Tibial nerve (tissue), 4 donors: ENCODE measurements around the gene THBS1. TPM values are rescaled to one million over a fixed set of nuclear protein-coding genes. Genes with fewer than 3 reads are reported as not detected.

Experiments used
- DNase-seq, 2 donors: peaks; one replicate each; pipeline ENCODE4 v3.0.0-alpha.2; 2019; ENCODE audit warnings: low spot score in 2 of 2
- H3K27ac ChIP-seq, 4 donors: fragments of 200-600 bp; sonication (generic) in 3 of 4; one replicate each; pipeline ENCODE4 v1.5.1; 2017 to 2019; ENCODE audit warnings: mild to moderate bottlenecking in 1 of 4
- H3K27me3 ChIP-seq, 2 donors: fragments of 200-600 bp; sonication (generic) in 1 of 2; one replicate each; pipeline versions ENCODE4 v1.5.1 to v1.6.0; 2017 to 2019
- H3K36me3 ChIP-seq, 3 donors: fragments of 200-600 bp; sonication (generic); one replicate each; pipeline ENCODE4 v1.5.1; 2018 to 2019
- H3K4me1 ChIP-seq, 4 donors: fragments of 200-600 bp; sonication (generic) in 3 of 4; one replicate each; pipeline ENCODE4 v1.5.1; 2017 to 2019
- H3K4me3 ChIP-seq, 4 donors: fragments of 200-600 bp; sonication (generic) in 3 of 4; one replicate each; pipeline ENCODE4 v1.5.1; 2017 to 2019; ENCODE audit warnings: mild to moderate bottlenecking in 1 of 4, moderate library complexity in 1 of 4
- H3K9me3 ChIP-seq, 4 donors: fragments of 200-600 bp; sonication (generic) in 3 of 4; one replicate each; pipeline ENCODE4 v1.5.1; 2017 to 2019
- EP300 ChIP-seq, 2 donors: sonication (generic); formaldehyde crosslinking; IDR thresholded peaks; one replicate each; pipeline ENCODE4 v1.6.1; 2017; ENCODE audit warnings: antibody characterized with exemption in 2 of 2, mild to moderate bottlenecking in 1 of 2
- POLR2A ChIP-seq, 2 donors: fragments of 450-650 bp; IDR thresholded peaks; one replicate each; pipeline ENCODE4 v1.6.1; 2017; ENCODE audit warnings: antibody characterized with exemption in 2 of 2, mild to moderate bottlenecking in 2 of 2, moderate library complexity in 2 of 2
- WGBS, 2 donors: methylation state at CpG; one replicate each; pipeline ENCODE4 v1.1.5; 2018; 5-methylcytosine and 5-hydroxymethylcytosine counted together
- total RNA-seq, 4 donors: library from RNA; depleted of rRNA; stranded (reverse); fragments of >200 nt; gene quantifications; one replicate each; pipeline ENCODE4 v1.1.0, GENCODE V29; 2016
- TF ChIP-seq, protein P1 (sequence below), 5 experiments: fragments of 200-600 bp in 3 of 5; fragments of 450-650 bp in 2 of 5; sonication (generic) in 3 of 5; IDR thresholded peaks; one replicate each; pipeline ENCODE4 v1.5.1; 2016 to 2019; ENCODE audit warnings: antibody characterized with exemption in 5 of 5, mild to moderate bottlenecking in 3 of 5, moderate library complexity in 2 of 5

THBS1 gene
- total RNA-seq, 4 donors from 2014 or later, result 1,850 to 2,559 (median 1,931) TPM

DNA sequence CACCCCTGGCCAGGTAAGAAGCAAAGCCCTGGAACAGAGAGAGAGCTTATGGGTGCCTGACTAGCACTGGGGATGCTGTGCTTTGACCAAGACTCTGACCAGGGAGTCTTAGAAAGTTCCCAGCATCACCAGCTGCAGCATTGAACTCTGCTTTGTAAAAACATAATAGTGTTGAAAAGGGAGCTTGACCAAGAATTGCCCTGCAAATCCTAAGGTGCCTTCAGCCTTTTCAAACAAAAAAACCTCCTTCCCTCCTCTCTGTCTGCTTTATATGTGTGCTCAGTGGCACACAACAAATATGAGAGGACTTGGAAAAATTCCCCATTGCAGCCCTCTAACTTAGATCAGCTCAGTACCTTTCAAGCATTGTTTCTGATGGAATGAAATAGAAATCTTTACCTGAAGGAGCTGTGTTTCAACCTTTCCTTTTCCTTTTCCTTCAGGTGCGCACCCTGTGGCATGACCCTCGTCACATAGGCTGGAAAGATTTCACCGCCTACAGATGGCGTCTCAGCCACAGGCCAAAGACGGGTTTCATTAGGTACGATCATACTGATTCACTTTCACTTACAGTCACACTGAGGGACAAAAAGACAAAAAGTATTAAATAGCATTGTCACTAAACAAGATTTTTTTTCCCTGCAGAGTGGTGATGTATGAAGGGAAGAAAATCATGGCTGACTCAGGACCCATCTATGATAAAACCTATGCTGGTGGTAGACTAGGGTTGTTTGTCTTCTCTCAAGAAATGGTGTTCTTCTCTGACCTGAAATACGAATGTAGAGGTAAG lies 13.0 kb downstream of the THBS1 start:
- Histone ChIP-seq H3K9me3 (no peaks in the 10 kb centered on the region), H3K4me3 (peak overlapping the region in 1 of 4 donors; percentile 1), H3K36me3 (peaks cover 0 to 77% (median 4%) of the 10 kb centered on the region in 3 donors), H3K27ac (peak overlapping the region in 2 of 4 donors; percentile 28 to 29), H3K4me1 (peaks cover 0 to 65% (median 15%) of the 10 kb centered on the region in 4 donors), H3K27me3 (no peaks in the 10 kb centered on the region)
- TF ChIP-seq, protein P1, sequence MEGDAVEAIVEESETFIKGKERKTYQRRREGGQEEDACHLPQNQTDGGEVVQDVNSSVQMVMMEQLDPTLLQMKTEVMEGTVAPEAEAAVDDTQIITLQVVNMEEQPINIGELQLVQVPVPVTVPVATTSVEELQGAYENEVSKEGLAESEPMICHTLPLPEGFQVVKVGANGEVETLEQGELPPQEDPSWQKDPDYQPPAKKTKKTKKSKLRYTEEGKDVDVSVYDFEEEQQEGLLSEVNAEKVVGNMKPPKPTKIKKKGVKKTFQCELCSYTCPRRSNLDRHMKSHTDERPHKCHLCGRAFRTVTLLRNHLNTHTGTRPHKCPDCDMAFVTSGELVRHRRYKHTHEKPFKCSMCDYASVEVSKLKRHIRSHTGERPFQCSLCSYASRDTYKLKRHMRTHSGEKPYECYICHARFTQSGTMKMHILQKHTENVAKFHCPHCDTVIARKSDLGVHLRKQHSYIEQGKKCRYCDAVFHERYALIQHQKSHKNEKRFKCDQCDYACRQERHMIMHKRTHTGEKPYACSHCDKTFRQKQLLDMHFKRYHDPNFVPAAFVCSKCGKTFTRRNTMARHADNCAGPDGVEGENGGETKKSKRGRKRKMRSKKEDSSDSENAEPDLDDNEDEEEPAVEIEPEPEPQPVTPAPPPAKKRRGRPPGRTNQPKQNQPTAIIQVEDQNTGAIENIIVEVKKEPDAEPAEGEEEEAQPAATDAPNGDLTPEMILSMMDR (IDR thresholded peaks at IDR 0.05), result no peak
- no peak for TF ChIP-seq POLR2A (IDR thresholded peaks at IDR 0.05)
- no peak for TF ChIP-seq EP300 (IDR thresholded peaks at IDR 0.05)
- DNase-seq, result no peak
- 79 to 85% methylated on average over 7 of the region's 7 CpGs for WGBS, 2 donors

- Histone ChIP-seq H3K9me3 (no peaks in the 10 kb centered on the region), H3K36me3 (peaks cover 0 to 68% (median 2%) of the 10 kb centered on the region in 3 donors), H3K27ac (peak overlapping the region in 1 of 4 donors; percentile 29), H3K4me1 (peaks cover 0 to 62% (median 14%) of the 10 kb centered on the region in 4 donors), H3K4me3 (no peak overlapping the region), H3K27me3 (no peaks in the 10 kb centered on the region)
- WGBS, 2 donors, result 65% methylated on average over 5 of the region's 5 CpGs
- DNase-seq, result no peak
- TF ChIP-seq EP300 (IDR thresholded peaks at IDR 0.05) (no peak), POLR2A (IDR thresholded peaks at IDR 0.05) (no peak)
- TF ChIP-seq, protein P1 (IDR thresholded peaks at IDR 0.05), result no peak
These were observed 13.8 kb downstream of the THBS1 start for GRCh38 chr15:39594446-39595337.

DNA sequence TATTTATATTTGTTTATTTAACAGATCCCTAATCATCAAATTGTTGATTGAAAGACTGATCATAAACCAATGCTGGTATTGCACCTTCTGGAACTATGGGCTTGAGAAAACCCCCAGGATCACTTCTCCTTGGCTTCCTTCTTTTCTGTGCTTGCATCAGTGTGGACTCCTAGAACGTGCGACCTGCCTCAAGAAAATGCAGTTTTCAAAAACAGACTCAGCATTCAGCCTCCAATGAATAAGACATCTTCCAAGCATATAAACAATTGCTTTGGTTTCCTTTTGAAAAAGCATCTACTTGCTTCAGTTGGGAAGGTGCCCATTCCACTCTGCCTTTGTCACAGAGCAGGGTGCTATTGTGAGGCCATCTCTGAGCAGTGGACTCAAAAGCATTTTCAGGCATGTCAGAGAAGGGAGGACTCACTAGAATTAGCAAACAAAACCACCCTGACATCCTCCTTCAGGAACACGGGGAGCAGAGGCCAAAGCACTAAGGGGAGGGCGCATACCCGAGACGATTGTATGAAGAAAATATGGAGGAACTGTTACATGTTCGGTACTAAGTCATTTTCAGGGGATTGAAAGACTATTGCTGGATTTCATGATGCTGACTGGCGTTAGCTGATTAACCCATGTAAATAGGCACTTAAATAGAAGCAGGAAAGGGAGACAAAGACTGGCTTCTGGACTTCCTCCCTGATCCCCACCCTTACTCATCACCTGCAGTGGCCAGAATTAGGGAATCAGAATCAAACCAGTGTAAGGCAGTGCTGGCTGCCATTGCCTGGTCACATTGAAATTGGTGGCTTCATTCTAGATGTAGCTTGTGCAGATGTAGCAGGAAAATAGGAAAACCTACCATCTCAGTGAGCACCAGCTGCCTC lies 14.7 kb downstream of the THBS1 start:
- H3K4me3 ChIP-seq, result no peak overlapping the region
- H3K9me3 ChIP-seq, result no peaks in the 10 kb centered on the region
- peak overlapping the region in 2 of 4 donors; percentile 19 to 21 for H3K27ac ChIP-seq
- H3K36me3 ChIP-seq, result peaks cover 0 to 60% (median 0%) of the 10 kb centered on the region in 3 donors
- H3K4me1 ChIP-seq, result peaks cover 0 to 53% (median 7%) of the 10 kb centered on the region in 4 donors
- H3K27me3 ChIP-seq, result no peaks in the 10 kb centered on the region
- 63 to 67% methylated on average over 8 of the region's 8 CpGs for WGBS, 2 donors
- TF ChIP-seq, protein P1 (IDR thresholded peaks at IDR 0.05), result no peak
- TF ChIP-seq POLR2A (IDR thresholded peaks at IDR 0.05) (no peak), EP300 (IDR thresholded peaks at IDR 0.05) (peak in 1 of 2 donors; percentile 37)
- DNase-seq, result no peak

GRCh38 chr15:39596358-39597051 lies 15.6 kb downstream of the THBS1 start:
- no peak overlapping the region for H3K4me3 ChIP-seq
- TF ChIP-seq POLR2A (IDR thresholded peaks at IDR 0.05), result no peak
- TF ChIP-seq, protein P1 (IDR thresholded peaks at IDR 0.05), result no peak
- DNase-seq, result no peak
- peaks cover 0 to 46% (median 4%) of the 10 kb centered on the region in 4 donors for H3K4me1 ChIP-seq
- 62 to 71% methylated on average over 5 of the region's 5 CpGs for WGBS, 2 donors
- no peaks in the 10 kb centered on the region for H3K9me3 ChIP-seq
- H3K27ac ChIP-seq, result no peak overlapping the region
- H3K36me3 ChIP-seq, result peaks cover 0 to 50% (median 0%) of the 10 kb centered on the region in 3 donors
- H3K27me3 ChIP-seq, result no peaks in the 10 kb centered on the region
